Measurements from ENCODE around the gene TAAR8.

Gene TAAR8, protein sequence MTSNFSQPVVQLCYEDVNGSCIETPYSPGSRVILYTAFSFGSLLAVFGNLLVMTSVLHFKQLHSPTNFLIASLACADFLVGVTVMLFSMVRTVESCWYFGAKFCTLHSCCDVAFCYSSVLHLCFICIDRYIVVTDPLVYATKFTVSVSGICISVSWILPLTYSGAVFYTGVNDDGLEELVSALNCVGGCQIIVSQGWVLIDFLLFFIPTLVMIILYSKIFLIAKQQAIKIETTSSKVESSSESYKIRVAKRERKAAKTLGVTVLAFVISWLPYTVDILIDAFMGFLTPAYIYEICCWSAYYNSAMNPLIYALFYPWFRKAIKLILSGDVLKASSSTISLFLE

DNA sequence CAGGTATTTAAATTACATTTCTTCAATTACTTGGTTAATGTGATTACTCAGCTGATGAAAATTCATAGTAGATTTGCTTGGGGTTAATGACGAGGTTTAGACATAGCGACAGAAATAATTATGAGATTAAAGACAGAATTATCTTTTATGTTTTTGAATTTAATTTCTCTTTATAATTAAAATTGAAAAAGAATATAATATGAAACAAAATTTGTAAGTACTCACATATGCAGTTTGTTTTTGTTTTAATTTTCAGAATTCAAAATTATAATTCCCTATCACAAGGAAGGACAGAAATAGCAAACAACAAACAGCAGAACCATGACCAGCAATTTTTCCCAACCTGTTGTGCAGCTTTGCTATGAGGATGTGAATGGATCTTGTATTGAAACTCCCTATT is at the start of gene TAAR8:
TAAR8 (plus strand) TSS at position 301 of the 400 bp plus-strand sequence; CDS start at position 322, 21 bp downstream.
- Histone ChIP-seq H3K36me3 (ENCODE audit: control insufficient read depth in 2 of 2, insufficient read depth in 1 of 2, low read length in 2 of 2) (no peaks in the 10 kb centered on the region), H3K4me1 (ENCODE audit: control insufficient read depth, insufficient read depth, low read length) (no peaks in the 10 kb centered on the region), H3K4me3 (ENCODE audit: low read depth, low read length) (no peak within 1 kb of the TSS), H3K9me3 (ENCODE audit: control insufficient read depth, insufficient read depth, low read depth, low read length) (no peaks in the 10 kb centered on the region), H3K27ac (ENCODE audit: extremely low read depth, low read depth, low read length) (no peak within 1 kb of the TSS)
- ChIA-PET POLR2A (no interaction called here), CTCF (interaction anchor here (0.8 to 1.4 kb wide), 3 partner anchors 17 to 272 kb away, joined by 3 to 6 read pairs (median 5); no protein-coding TSS in a partner anchor)
- TF ChIP-seq ZNF658 (tag by site-specific recombination; IDR thresholded peaks at IDR 0.05) (no peak), KLF17 (tag by site-specific recombination; IDR thresholded peaks at IDR 0.05) (no peak), SP7 (tag by site-specific recombination; IDR thresholded peaks at IDR 0.05) (no peak), GFI1B (tag by site-specific recombination; IDR thresholded peaks at IDR 0.05) (no peak), ZNF561 (tag by site-specific recombination; IDR thresholded peaks at IDR 0.05; ENCODE audit: borderline replicate concordance) (no peak), KLF10 (tag by site-specific recombination; IDR thresholded peaks at IDR 0.05) (no peak), ZNF114 (tag by site-specific recombination; IDR thresholded peaks at IDR 0.05) (no peak), ZNF157 (tag by site-specific recombination; IDR thresholded peaks at IDR 0.05) (no peak), REST (tag by site-specific recombination; IDR thresholded peaks at IDR 0.05) (no peak), ZNF138 (tag by site-specific recombination; IDR thresholded peaks at IDR 0.05; ENCODE audit: borderline replicate concordance) (no peak), ZNF677 (tag by site-specific recombination; IDR thresholded peaks at IDR 0.05) (no peak), ZNF76 (tag by site-specific recombination; IDR thresholded peaks at IDR 0.05; ENCODE audit: borderline replicate concordance, low read depth) (no peak), KLF16 (tag by site-specific recombination; IDR thresholded peaks at IDR 0.05) (no peak), BCL11B (tag by site-specific recombination; IDR thresholded peaks at IDR 0.05; ENCODE audit: low read depth) (no peak), ZNF521 (tag by site-specific recombination; IDR thresholded peaks at IDR 0.05) (no peak), ZNF26 (tag by site-specific recombination; IDR thresholded peaks at IDR 0.05) (no peak), PRDM6 (tag by site-specific recombination; IDR thresholded peaks at IDR 0.05) (no peak), ZNF600 (tag by site-specific recombination; IDR thresholded peaks at IDR 0.05) (no peak), SP3 (tag by site-specific recombination; IDR thresholded peaks at IDR 0.05) (no peak)
- TF ChIP-seq, protein P1, sequence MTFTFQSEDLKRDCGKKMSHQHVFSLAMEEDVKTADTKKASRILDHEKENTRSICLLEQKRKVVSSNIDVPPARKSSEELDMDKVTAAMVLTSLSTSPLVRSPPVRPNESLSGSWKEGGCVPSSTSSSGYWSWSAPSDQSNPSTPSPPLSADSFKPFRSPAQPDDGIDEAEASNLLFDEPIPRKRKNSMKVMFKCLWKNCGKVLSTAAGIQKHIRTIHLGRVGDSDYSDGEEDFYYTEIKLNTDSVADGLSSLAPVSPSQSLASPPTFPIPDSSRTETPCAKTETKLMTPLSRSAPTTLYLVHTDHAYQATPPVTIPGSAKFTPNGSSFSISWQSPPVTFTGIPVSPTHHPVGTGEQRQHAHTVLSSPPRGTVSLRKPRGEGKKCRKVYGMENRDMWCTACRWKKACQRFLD (tag by site-specific recombination; IDR thresholded peaks at IDR 0.05), result no peak

Data from HEK293 (cell line).